ENCODE data around the gene SPI1. TPM values are rescaled to one million over a fixed set of nuclear protein-coding genes. Genes with fewer than 3 reads are reported as not detected.

SPI1 gene
- polyA plus RNA-seq (2014; cell fraction: cytosol; rRNA removed) = 0.29 and 0.31 TPM in 2 replicates
- polyA plus RNA-seq (2014; cell fraction: nucleus; rRNA removed) = not detected in 2 replicates

- DNase-seq (ENCODE audit: low spot score) = no peak
Measured at GRCh38 chr11:47378010-47378835, at the start of gene SPI1. SPI1 (minus strand) TSS chr11:47378547; CDS start chr11:47378353, 194 bp downstream.

GRCh38 chr11:47426062-47426956, 48.0 kb upstream of the SPI1 start, which contains the start of gene PSMC3:
PSMC3 (minus strand) TSS chr11:47426439; CDS start chr11:47426279, 160 bp downstream.
- peak; percentile 97 for DNase-seq (ENCODE audit: low spot score)

GRCh38 chr11:47425611-47426010, 47.3 kb upstream of the SPI1 start:
- DNase-seq (ENCODE audit: low spot score) = no peak

GRCh38 chr11:47418454-47419259, 40.3 kb upstream of the SPI1 start:
- no peak for DNase-seq (ENCODE audit: low spot score)

- DNase-seq (ENCODE audit: low spot score) = no peak
Measured at GRCh38 chr11:47417712-47418111, 39.4 kb upstream of the SPI1 start.

- DNase-seq (ENCODE audit: low spot score) = no peak
Measured at GRCh38 chr11:47415949-47416472, 37.7 kb upstream of the SPI1 start.

- no peak for DNase-seq (ENCODE audit: low spot score)
Measured at GRCh38 chr11:47415091-47415854, 36.9 kb upstream of the SPI1 start.

- DNase-seq (ENCODE audit: low spot score) = no peak
Measured at GRCh38 chr11:47414685-47415070, 36.3 kb upstream of the SPI1 start.

GRCh38 chr11:47413908-47414684, 35.7 kb upstream of the SPI1 start:
- DNase-seq (ENCODE audit: low spot score) = no peak

GRCh38 chr11:47413351-47413750, 35.0 kb upstream of the SPI1 start:
- no peak for DNase-seq (ENCODE audit: low spot score)

GRCh38 chr11:47411884-47412746, 33.8 kb upstream of the SPI1 start:
- peak; percentile 47 for DNase-seq (ENCODE audit: low spot score)

- DNase-seq (ENCODE audit: low spot score) = no peak
Measured at GRCh38 chr11:47410370-47411264, 32.3 kb upstream of the SPI1 start.

- no peak for DNase-seq (ENCODE audit: low spot score)
Measured at GRCh38 chr11:47409440-47410369, 31.4 kb upstream of the SPI1 start.

- DNase-seq (ENCODE audit: low spot score) = no peak
Measured at GRCh38 chr11:47408598-47409439, 30.5 kb upstream of the SPI1 start.

All from SK-N-DZ (cell line).